HG03103 (cell line): Measurements from ENCODE around the gene ANXA3.

ENCODE experiments used
- ATAC-seq: cut with Tn5 transposase; IDR thresholded peaks from one replicate; pipeline ENCODE4 v1.9.1; 2021; ENCODE audit warnings: low read depth; ENCODE audit not compliant: unreplicated experiment

The ANXA3 gene

DNA sequence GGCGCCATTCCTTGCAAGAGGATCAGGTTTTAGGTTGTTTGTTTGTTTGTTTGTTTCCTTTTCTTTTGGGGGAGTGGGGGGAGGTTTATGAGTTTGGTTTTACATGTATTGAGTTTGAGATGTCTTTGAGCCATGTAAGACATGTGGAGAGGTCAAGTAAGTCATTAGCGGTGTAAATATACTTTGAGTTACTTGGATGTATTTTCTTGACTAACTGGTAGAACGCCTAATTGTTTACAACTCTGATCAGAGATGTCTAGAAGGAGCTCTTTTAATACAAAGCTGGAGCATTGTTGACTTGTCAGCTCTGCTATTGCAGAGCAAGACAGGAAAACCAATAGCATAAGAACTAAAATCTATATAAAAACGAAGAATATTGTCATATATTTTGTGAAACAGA is 57.1 kb downstream of the ANXA3 start:
- ATAC-seq: no peak

DNA sequence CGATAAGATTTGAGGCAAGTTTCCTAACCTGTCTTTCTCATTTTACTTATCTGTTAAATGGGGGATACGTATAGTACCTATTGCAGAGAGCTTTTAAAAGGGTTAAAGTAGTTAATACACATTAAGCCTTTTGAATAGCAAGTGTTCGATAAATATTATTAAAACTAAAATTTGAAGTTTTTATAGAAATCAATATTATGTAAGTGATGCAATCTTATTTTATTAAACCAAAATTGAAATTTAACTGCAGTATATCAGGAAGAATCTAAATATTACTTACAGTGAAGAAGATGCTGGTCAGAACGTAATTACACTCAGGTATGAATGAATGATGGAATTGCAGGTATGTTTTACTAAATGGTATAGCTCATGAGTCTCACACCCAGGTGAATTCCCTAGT is 58.0 kb downstream of the ANXA3 start:
- ATAC-seq: no peak

DNA sequence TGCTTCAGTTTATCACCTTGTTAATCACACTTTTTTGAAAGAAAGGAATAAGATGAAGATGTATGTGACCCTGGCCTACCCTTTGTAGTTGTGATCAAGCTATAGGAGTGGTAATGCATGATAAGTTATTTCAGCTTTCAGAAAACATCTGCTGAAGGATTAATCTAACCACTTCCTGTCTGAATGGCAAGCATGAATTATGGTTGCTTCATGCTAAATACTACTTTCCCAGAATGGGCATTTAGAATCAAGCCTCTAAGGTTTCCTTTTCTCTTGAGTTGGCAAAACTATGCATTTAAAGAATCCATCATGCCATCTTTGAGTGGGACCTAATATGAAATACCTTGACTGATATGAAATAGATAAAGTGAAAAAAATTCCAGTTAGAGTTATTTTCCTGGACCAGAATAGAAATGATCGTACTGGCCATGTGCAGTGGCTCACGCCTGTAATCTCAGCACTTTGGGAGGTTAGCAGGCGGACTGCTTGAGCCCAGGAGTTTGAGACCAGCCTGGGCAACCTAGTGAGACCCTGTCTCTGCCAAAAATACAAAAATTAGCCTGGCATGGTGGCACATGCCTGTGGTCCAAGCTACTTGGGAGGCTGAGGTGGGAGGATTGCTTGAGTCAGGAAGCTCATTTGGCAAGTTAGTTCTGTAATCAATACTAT is 59.1 kb downstream of the ANXA3 start:
- no peak for ATAC-seq

DNA sequence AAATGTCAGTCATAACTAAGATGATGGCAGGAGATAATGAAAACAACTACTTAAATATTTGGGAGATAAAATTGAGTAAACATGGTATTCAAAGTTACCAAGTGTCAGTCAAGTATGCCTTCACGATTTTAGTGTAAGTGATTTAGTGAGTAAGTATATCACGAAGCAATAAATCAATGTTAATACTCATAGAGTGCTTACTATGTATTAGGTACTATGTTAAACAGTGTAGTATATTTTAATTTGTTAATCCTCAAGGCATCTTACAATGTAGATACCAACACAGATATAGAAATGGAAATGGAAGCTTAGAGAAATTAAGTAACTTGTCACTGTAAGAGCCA is 59.6 kb downstream of the ANXA3 start:
- ATAC-seq: no peak

DNA sequence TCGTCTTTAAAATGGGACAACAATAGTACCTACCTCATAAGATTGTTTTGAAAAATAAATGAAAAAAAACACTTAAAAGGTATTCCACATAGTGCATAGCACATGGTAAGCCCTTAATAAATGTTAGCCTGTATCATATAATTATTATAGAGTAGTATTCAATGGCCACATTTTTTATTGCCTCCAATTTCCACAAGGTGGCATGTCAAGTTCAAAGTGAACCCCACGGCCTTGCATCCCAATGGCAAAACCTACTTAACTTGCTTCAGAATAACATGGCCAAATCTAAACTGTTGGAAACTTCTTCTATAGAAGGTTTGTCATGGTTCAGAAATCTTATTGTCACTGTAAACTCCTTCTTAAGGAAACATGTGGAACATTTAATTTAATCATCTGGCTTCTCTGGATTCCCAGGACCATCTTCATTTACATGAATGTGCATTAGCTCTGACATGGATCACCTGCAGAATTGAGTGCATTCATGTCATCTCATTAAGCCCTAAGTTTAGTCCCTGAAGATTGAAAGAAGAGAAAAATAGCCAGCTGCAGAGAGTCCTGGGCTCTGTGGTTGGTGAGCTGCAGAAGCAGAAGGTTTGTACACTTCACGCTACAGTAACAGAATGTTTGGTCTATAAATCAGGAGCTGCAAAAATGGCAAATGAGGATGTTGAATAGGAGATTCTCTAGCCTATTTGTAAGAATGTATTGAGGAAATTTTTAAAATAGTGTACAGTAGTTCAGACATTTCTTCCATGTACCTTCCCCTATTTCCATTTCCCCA is 61.0 kb downstream of the ANXA3 start:
- ATAC-seq: no peak

DNA sequence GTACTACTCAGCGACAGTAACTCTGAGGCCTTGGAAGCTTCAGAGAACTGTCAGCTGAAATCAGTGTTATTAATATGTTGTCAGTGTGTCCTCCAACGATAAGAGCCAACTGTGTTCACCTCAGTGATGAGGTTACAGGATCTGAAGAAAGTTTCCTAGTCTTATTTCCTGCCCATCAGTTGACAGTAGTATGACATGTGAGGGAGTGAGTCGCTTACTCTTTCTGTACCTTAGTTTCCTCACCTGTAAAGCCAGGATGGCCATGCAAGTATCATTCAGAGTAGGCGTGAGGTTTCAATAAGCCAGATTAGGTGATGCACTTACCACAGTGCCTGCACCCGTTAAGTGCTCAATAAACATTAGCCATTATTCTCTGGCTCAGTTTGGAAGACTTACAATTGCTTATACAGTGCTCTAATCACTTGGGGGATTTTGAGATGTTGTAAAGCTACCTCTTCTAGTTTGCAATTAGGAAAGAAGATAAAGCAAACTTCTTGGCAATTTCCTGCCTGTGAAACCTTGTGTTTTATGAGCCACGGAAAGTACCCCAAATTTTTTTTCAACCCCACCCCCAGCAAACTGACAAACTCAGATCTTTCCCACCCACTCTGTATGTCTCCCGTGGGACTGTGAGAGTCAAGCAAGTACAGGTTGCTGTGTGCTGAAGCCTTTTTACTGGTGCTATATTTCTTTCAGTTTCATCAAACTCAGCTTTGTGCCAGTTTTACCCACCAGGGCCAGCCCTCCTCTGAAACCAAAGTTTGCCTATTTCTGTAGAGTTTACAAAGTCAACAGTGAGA is 62.2 kb downstream of the ANXA3 start:
- ATAC-seq: peak; percentile 59

DNA sequence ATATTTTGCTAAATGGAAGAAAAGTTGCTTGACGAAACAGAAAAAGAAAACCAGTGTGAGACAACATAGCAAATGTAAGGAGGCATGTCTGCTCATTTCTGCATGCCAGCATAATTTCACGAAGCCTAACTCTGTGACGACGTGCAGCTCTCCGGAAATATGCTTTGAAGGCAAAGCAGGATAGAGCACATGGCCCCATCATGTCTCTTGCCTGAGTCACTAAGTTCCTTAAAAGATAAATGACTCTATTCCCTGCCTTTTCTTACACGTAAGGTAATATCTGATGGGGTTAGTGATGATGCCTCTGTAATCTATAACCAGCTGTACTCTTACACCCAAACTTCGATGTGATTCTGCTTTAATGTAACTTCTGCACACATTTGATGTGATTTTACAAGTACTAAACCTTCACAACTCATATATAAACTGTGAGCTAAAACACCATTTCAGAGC is 64.5 kb downstream of the ANXA3 start:
- no peak for ATAC-seq

DNA sequence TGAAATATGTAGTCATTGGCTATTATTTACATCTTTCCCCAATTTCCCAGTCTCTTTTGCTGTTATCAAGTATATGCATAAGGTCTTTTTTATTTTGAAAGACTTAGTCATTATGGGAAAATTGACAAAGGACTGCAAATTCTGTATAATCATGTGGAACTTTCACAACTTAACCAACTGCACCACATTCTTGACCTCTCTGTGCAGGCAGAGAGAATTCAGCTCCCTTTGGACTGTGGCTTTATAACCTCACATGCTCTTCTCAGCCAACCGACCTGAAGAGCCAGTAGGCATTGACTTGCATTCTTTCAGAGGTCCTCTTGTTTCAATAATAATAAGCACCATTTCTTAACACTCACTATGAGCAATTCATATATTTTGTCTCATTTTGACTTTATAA is 66.9 kb downstream of the ANXA3 start:
- ATAC-seq: no peak

DNA sequence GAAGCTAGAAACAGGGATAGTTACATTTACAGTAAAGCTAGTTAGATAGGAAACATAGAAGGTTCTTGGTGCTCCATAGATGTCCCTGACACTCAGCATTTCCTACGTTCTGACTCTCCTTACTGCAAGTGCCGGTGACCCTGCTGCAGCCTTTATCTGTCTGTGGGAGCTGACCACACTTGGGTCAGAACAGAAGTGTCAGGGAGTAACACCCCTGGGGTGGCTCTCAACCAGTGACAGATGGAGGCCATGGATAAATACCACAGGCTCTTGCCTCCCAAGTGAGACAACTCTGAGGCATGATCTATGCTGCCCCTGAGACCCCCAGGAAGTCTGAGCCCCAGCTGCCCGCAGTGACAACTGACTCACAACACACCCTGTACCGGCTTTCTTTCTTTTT is 69.8 kb downstream of the ANXA3 start:
- ATAC-seq: no peak

DNA sequence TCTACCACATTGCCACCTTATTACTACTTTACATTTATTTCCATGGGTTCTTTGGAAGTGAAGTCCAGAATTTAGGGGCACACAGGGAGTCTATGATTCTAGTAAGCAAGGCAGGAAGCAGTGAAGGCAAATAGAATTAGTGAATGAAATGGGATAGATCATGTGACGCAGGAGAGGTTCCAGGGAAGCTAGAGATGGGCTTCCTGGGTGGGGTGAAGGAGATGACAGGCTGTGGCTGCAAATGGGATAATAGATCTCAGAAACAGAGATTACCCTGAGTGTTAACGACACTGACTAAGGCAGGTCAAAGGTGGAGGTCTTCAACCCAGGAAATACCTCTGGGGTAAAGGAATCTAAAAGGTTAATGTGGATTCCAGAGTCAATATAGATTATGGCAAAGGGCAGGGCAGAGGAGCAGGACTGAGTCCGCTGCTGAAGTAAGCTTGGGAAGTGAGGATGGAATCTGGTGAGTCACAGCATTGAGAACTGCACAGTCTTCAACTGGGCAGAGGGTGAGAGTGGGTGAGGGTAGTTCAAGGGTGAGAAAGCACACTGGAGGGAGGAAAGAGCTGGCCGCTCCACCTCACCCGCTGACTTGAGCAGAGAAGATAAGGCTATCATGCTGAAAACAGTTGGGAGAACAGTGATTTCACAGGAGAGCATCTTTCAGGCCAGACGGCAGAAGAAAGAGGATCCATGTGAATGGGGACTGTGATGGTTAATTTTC is 70.8 kb downstream of the ANXA3 start:
- ATAC-seq: no peak

DNA sequence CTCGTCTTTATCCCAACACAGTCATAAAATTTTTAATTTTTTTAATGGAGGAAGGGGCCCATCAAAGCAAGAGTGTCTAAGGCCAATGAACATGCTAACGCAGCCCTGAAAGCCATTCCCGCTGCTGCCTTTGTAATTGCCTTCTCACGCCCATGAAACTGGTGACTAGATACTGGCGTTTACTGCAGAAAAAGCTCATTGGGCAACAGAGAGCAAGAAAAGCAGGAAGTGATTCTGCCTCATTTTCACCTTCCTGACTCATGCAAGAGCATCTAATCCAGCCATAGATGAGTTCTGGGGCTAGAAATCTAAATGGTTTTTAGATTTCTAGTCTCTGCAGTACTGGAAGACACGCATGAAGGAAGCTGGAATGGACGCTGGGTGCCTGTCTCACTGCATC is 72.5 kb downstream of the ANXA3 start:
- ATAC-seq: no peak

DNA sequence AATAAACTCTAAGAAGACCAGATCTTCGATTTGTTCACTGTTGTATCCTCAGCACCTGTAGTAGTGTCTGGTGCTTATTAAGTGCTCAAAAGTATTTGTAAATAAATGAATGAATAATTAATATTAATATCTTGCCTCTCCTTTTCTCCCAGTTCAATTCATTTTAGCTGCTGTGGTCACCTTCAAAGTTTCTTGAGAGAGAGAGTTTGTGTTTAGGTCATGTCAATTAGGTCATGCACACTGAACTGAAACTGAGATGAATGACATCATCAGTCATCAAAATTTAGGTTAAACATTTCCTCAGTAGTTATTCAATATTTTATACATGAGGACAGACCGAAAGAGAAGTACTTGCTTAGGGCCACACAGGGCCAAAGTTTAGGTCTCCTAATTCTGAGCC is 73.5 kb downstream of the ANXA3 start:
- no peak for ATAC-seq

DNA sequence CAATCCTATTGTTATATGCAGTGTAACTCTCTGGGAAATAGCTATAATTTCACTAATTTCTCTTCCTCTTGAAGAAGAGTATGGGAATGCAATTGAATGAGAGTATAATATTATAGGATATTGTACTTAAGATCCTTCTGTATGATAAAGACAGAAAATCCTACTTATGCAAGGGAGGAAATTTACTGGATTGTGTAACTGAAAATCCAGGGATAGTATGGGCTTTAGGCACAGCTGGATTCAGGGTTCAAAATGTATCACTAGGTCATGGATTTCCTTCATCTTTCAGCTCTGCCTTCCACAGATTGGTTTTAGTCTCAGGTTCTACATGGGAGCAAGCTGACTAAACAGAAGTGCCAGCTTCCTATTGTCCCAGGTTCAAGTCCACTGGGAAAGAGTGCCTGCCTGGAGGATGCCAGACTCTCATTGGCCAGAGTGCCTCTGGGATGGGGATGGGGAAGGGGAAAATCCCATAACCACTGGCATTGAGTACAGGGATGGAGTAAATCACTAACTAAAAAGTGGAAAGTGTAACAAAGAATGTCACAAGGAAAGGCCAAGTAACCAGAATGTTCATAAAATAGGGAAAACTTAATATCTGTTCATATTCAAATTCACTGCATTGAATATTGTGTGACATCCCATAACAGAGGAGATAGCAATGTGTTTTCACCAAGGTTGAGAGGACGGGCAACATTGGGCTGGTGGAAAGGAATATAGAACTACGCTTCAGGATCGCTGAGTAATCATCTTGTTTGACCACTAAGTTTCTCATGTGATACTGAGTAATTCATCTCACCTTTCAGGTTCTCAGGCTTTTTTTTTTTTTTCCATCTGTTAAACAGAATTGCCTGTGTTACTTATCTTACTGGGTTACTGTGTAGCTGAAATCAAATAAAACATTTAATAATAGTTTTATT is 75.7 kb downstream of the ANXA3 start:
- ATAC-seq: no peak

DNA sequence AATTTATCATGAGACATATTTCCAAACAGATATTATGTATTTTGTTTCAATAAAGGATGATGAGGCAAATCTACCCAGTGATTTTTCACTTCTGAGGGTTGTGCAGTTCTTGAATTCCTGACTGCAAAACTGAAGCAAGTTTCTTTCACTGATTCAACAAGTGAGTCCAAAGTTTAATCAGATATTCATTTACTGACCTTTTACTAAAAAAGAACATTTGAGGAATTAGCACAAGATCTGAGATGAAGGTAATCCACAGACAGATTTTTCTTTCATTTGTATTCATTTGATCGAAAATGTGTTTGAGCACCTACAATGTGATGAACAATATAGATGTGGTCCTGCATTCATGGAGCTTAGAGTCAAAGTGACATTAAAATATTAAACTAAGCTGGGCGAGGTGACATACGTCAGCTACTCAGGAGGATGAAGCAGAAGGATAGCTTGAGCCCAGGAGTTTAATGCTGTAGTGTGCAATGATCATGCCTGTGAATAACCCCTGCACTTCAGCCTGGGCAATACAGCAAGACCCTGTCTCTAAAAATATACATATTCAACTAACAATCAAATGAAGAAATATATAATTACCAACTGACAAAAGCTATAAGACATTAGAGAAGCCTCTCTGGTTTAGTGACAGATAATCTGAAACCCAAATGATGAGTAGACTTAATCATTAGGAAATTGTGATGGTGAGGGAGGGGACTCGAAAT is 76.6 kb downstream of the ANXA3 start:
- no peak for ATAC-seq

DNA sequence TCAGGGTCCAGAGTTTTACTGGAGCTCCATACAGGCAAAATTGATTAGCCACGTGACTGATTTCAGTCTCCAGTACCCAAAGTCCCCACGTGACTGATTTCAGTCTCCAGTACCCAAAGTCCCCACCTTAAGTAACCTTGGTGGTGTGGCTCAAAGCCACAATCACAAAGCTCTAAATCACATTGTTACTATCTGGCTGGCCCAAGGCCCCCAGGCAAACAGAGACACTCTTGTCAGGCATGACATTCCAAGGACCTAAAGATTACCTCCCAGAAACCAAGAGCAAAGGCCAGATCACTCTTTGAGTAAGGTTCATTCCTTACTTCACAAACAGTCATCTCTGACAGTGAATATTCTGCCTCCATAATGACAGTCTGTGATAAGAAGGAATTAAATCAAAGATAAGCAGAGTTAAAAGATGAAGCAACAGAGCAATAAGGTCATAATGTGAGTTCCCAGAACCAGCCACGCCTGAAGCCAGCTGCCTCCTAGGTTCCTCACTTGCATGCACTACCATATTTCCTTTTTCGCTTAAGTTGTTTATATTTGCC is 78.5 kb downstream of the ANXA3 start:
- ATAC-seq: no peak

DNA sequence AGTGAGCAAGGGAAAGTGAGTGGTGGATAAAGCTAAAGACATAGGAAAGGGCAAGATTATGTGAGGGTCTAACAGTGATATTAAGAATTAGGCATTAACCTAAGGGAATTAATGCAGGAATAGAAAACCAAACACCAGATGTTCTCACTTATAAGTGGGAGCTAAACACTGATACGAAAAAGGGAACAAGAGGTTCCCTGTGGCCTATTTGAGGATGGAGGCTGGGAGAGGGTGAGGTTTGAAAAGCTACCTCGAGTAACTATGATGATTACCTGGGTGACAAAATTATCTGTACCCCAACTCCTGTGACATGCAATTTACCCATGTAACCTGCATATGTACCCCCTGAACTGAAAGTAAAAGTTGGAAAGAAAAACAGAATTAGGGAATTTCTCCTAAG is 79.0 kb downstream of the ANXA3 start:
- ATAC-seq: no peak

DNA sequence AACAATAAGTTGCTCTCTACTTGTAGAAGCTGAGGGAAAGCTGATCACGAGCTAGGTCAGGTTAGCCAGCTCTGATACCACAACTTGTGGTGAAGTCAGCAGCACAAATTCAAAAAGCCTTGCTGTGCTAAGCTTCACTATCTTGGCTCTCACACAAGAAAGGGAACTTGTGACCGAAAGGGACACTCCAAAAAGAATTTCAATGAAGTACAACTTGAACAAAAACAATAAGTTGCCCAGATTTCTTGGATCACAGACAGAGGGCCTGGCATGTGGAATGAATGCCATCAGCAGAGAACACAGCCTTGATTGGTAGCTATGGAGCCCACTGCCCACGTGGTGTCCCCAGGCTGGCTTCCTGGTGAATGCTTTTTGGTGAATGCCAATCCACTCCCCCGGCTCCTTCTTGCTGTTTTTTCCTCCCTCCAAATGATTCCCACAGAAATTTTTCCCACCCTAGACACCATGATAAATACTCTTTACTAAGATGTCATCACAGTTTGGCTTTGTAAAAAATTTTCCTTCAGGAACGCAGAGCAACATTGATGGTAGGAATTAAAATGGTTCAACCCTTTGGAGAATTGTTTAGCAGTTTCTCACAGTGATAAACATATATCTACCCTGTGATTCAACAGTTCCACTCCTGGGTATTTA is 82.6 kb downstream of the ANXA3 start:
- no peak for ATAC-seq

DNA sequence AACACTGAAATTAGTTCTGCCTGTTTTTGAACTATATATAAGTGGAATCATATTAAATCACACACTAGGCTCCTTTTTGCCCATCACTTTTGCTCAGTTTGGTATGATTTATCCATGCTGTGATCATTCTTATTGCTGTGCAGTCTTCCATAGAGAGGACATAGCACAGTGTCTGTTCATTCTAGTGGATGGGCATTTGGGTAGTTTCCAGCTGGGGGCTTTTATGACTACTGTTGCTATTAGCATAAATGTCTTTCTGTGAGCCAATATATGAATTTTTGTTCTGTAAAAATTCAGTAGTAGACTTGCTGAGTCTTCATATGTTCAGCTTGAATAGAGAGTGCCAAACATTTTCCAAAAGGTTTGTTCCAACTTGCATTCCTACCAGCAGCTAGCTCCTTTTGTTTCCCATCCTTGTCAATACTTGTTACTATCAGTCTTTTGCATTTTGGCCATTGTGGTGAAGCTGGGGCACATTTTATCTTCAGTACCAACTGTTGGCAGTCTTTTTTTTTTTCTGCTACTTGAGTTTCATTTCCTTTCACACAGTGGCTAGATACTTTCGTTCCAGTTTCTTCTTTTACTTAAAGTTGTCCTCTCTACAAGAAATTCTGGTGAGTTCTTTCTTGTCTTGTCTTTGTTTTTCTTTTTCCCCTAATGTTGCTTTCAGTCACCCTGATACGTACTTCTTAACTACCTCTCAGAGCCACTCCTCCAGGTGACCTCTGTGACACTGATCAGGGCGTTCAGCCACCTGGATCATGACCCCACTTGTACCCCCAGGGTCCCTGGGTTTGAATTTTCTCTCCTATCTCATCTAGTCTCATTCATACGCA is 87.0 kb downstream of the ANXA3 start:
- peak; percentile 74 for ATAC-seq
